IMR-90 (cell line): ENCODE measurements around the gene RNF213. TPM values are rescaled to one million over a fixed set of nuclear protein-coding genes. Genes with fewer than 3 reads are reported as not detected.

ENCODE experiments used
- ATAC-seq: fragments of 200-7000 bp; cut with Tn5 transposase; 2 replicates; pipeline ENCODE4 v1.9.1; 2020; ENCODE audit warnings: low read depth, mild to moderate bottlenecking, moderate library complexity
- BruUV-seq: library from RNA; stranded (reverse); fragments of 400-500 nt; replicated peaks from 2 replicates; lab custom pipeline; 2021; lab: Mats Ljungman, UMichigan
- CTCF ChIA-PET: fragments of 300-600 bp; formaldehyde crosslinking; extraction: SDS; loops from one replicate; lab custom pipeline; 2021; ENCODE audit warnings: antibody characterized with exemption; lab: Yijun Ruan, JAX
- POLR2A ChIA-PET: fragments of 300-600 bp; sonication (Branson Sonifier 250); formaldehyde crosslinking; loops from one replicate; lab custom pipeline; 2022; ENCODE audit warnings: antibody characterized with exemption; ENCODE audit not compliant: unreplicated experiment; lab: Charles Lee
- DNase-seq: peaks from one replicate; pipeline ENCODE4 v3.0.0; 2013
- H2AFZ ChIP-seq: replicated peaks from 2 replicates; pipeline ENCODE3; 2013; ENCODE audit warnings: low read length, mild to moderate bottlenecking; ENCODE audit not compliant: poor library complexity
- H2AK5ac ChIP-seq: 2 replicates; pipeline ENCODE4 v1.6.1; 2013; ENCODE audit warnings: low read depth, low read length, inconsistent platforms
- H2AK9ac ChIP-seq: replicated peaks from 2 replicates; pipeline ENCODE3; 2013; ENCODE audit warnings: mild to moderate bottlenecking, low read depth, low read length, moderate library complexity; ENCODE audit not compliant: poor library complexity
- H2BK120ac ChIP-seq: 2 replicates; pipeline ENCODE4 v1.6.1; 2013; ENCODE audit warnings: low read depth, low read length, inconsistent platforms
- H2BK15ac ChIP-seq: 3 replicates; pipeline ENCODE4 v1.6.1; 2013; ENCODE audit warnings: low read depth, low read length, inconsistent platforms
- H2BK20ac ChIP-seq: 2 replicates; pipeline ENCODE4 v1.6.1; 2013; ENCODE audit warnings: low read depth, mild to moderate bottlenecking, inconsistent platforms, low read length, moderate library complexity
- H2BK5ac ChIP-seq: 2 replicates; pipeline ENCODE4 v1.6.1; 2013; ENCODE audit warnings: mild to moderate bottlenecking, low read depth, low read length, inconsistent platforms; ENCODE audit not compliant: poor library complexity, severe bottlenecking
- H3K14ac ChIP-seq: replicated peaks from 2 replicates; pipeline ENCODE4 v1.6.1; 2013; ENCODE audit warnings: low read depth, low read length, inconsistent platforms
- H3K18ac ChIP-seq: 2 replicates; pipeline ENCODE4 v1.6.1; 2013; ENCODE audit warnings: low read depth, low read length, control low read depth
- H3K23ac ChIP-seq: 2 replicates; pipeline ENCODE4 v1.6.1; 2013; ENCODE audit warnings: low read depth, low read length, inconsistent platforms
- H3K27ac ChIP-seq: 2 replicates; pipeline ENCODE4 v1.5.1; 2013; ENCODE audit warnings: mild to moderate bottlenecking, control low read depth, low read length; ENCODE audit not compliant: insufficient read depth
- H3K27me3 ChIP-seq: 2 replicates; pipeline ENCODE4 v1.6.1; 2013; ENCODE audit warnings: low read length; ENCODE audit not compliant: control insufficient read depth, insufficient read depth
- H3K36me3 ChIP-seq: 2 replicates; pipeline ENCODE4 v1.6.1; 2013; ENCODE audit warnings: low read length, mixed read lengths; ENCODE audit not compliant: control insufficient read depth, insufficient read depth
- H3K4ac ChIP-seq: 2 replicates; pipeline ENCODE4 v1.6.1; 2013; ENCODE audit warnings: low read depth, low read length, inconsistent platforms
- H3K4me1 ChIP-seq: 2 replicates; pipeline ENCODE4 v1.6.1; 2013; ENCODE audit warnings: low read length, mixed read lengths; ENCODE audit not compliant: control insufficient read depth, insufficient read depth
- H3K4me2 ChIP-seq: 2 replicates; pipeline ENCODE4 v1.6.1; 2013; ENCODE audit warnings: low read depth, mild to moderate bottlenecking, control low read depth, low read length, moderate library complexity
- H3K4me3 ChIP-seq: 2 replicates; pipeline ENCODE4 v1.5.1; 2013; ENCODE audit warnings: low read depth, mild to moderate bottlenecking, control low read depth, low read length, moderate library complexity; ENCODE audit not compliant: insufficient read depth
- H3K56ac ChIP-seq: 2 replicates; pipeline ENCODE4 v1.6.1; 2013; ENCODE audit warnings: low read length, inconsistent platforms; ENCODE audit not compliant: insufficient read depth; ENCODE audit errors: extremely low read depth
- H3K79me1 ChIP-seq, 2 experiments: 2 replicates each; pipeline ENCODE4 v1.6.1; 2013; ENCODE audit warnings: low read length in 2 of 2, inconsistent platforms in 1 of 2, low read depth in 1 of 2
- H3K9ac ChIP-seq: 2 replicates; pipeline ENCODE4 v1.6.1; 2013; ENCODE audit warnings: low read depth, low read length, control low read depth
- H3K9me1 ChIP-seq: 2 replicates; pipeline ENCODE4 v1.6.1; 2013; ENCODE audit warnings: low read length, inconsistent platforms; ENCODE audit not compliant: insufficient read depth
- H3K9me3 ChIP-seq: 2 replicates; pipeline ENCODE4 v1.6.1; 2013; ENCODE audit warnings: low read length; ENCODE audit not compliant: control insufficient read depth, insufficient read depth
- H4K20me1 ChIP-seq: 2 replicates; pipeline ENCODE4 v1.6.1; 2013; ENCODE audit warnings: low read length, inconsistent platforms; ENCODE audit not compliant: insufficient read depth
- H4K5ac ChIP-seq: 2 replicates; pipeline ENCODE4 v1.6.1; 2013; ENCODE audit warnings: mild to moderate bottlenecking, low read depth, low read length, control low read depth
- H4K8ac ChIP-seq, 2 experiments: 2 replicates each; pipeline ENCODE4 v1.6.1; 2013; ENCODE audit warnings: low read depth in 2 of 2, low read length in 2 of 2, control low read depth in 1 of 2, inconsistent platforms in 1 of 2
- H4K91ac ChIP-seq: 2 replicates; pipeline ENCODE4 v1.6.1; 2013; ENCODE audit warnings: low read depth, low read length, inconsistent platforms; ENCODE audit not compliant: insufficient read depth
- BHLHE40 ChIP-seq: fragments of 150-350 bp; IDR thresholded peaks from 2 replicates; pipeline ENCODE4 v1.6.1; 2016; ENCODE audit warnings: mild to moderate bottlenecking, low read depth, low read length
- CHD1 ChIP-seq: IDR thresholded peaks from 2 replicates; pipeline ENCODE4 v1.6.1; 2012; ENCODE audit warnings: low read depth, low read length, improper control_type of control experiment
- FOS ChIP-seq: fragments of 150-350 bp; IDR thresholded peaks from 2 replicates; pipeline ENCODE4 v1.6.1; 2016; ENCODE audit warnings: low read depth, low read length
- MAFK ChIP-seq: IDR thresholded peaks from 2 replicates; pipeline ENCODE4 v1.6.1; 2012; ENCODE audit warnings: low read depth, low read length, improper control_type of control experiment
- MAZ ChIP-seq: IDR thresholded peaks from 2 replicates; pipeline ENCODE4 v1.6.1; 2012; ENCODE audit warnings: low read depth, mild to moderate bottlenecking, low read length, improper control_type of control experiment, moderate library complexity, borderline replicate concordance
- POLR2A ChIP-seq: IDR thresholded peaks from 2 replicates; pipeline ENCODE4 v1.6.1; 2012; ENCODE audit warnings: mild to moderate bottlenecking, low read depth, low read length
- RCOR1 ChIP-seq: IDR thresholded peaks from 2 replicates; pipeline ENCODE4 v1.6.1; 2012; ENCODE audit warnings: mild to moderate bottlenecking, low read length, improper control_type of control experiment; ENCODE audit not compliant: insufficient replicate concordance
- WGBS, 2 experiments: methylation state at CpG; one replicate each; pipeline versions ENCODE4 v1.1.5 to v1.1.7; 2013; ENCODE audit warnings: missing lambda C conversion rate in 2 of 2; ENCODE audit not compliant: insufficient read length in 1 of 2; ENCODE audit errors: extremely low coverage in 2 of 2; 5-methylcytosine and 5-hydroxymethylcytosine counted together
- dilution Hi-C: fragments of 300-500 bp; cut with HindIII; formaldehyde crosslinking; loops from one replicate; pipeline ENCODE4 v1.14.3; 2018; ENCODE audit warnings: low sequenced_read_pairs; ENCODE audit not compliant: unreplicated experiment
- in situ Hi-C: fragments of 300-500 bp; cut with MboI; formaldehyde crosslinking; loops from 3 replicates; pipeline ENCODE4 v1.14.3; 2019; ENCODE audit warnings: low sequenced_read_pairs, inconsistent platforms, mixed read lengths
- intact Hi-C: fragments of 100-400 bp; cut with micrococcal nuclease; formaldehyde crosslinking; loops from 2 replicates; pipeline ENCODE4 v1.10.0; 2022
- polyA plus RNA-seq, 3 experiments: library from polyadenylated mRNA; depleted of rRNA; stranded (reverse); fragments of >200 nt; gene quantifications; 2 replicates each; pipeline ENCODE4 v1.2.3, GENCODE V29; 2012; ENCODE audit warnings: low replicate concordance in 1 of 3
- total RNA-seq: library from RNA; depleted of rRNA; stranded (reverse); fragments of >200 nt; gene quantifications from 2 replicates; pipeline ENCODE4 v1.2.3, GENCODE V29; 2012

The RNF213 gene
- total and polyA plus RNA-seq, 2 of the 4 experiments (the other 2 are of a cell fraction), result 23.4 to 36.0 TPM

DNA sequence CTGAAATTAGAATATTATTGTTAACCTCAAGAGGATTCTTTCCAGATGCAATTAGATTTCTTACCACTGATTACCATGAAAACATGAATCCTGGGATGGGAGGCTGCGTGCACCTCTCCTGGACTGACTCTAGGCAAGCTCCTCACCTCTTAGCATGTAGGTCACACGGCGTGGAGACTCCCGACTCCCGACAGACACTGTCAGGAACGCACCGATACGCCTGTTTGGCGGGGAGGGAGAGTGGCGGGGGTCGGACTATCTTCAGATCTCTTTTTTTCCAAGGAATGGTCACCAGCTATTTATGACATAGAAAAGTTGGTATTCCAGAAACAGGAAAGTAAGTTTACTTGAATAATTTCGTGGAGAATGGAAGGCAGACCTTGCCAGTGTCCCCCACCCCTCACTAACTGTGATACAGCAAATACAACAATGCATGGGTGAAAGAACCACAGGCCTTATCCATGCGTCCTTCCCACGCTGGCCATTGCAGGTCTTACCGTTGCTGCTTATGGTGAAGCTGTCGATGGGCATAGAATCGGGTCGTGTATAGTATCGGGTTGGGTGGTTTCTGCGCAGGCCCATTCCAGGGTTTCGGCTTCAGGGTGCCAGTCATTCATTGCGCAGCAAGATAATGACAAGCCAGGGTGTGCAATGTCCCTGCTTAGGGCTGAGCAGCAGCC lies 91.7 kb downstream of the RNF213 start:
- TF ChIP-seq CHD1 (no peak), BHLHE40 (no peak), RCOR1 (no peak), POLR2A (no peak), MAZ (no peak), MAFK (no peak), FOS (no peak)
- H2BK120ac ChIP-seq, result no peak overlapping the region
- H3K4ac ChIP-seq, result no peak overlapping the region
- no peak overlapping the region for H2AK5ac ChIP-seq
- no peak overlapping the region for H2BK15ac ChIP-seq
- in situ Hi-C loops (no loop called here), intact Hi-C loops (no loop called here), dilution Hi-C loops (no loop called here)
- no peak overlapping the region for H3K56ac ChIP-seq
- H3K79me1 ChIP-seq, result peaks cover 8 to 13% of the 10 kb centered on the region in 2 experiments; a peak in 3 of 4 replicates
- peaks cover 79% of the 10 kb centered on the region for H3K36me3 ChIP-seq
- no peak overlapping the region for H2BK5ac ChIP-seq
- no TSS peak for BruUV-seq
- no peak overlapping the region for H3K9ac ChIP-seq
- WGBS, 2 experiments, result 98% methylated on average over 13 of the region's 22 CpGs; no CpG with 5 or more reads in 1 of the 2 experiments
- no peak overlapping the region for H3K23ac ChIP-seq
- H3K27me3 ChIP-seq, result no peaks in the 10 kb centered on the region
- no peak overlapping the region for H2BK20ac ChIP-seq
- H3K27ac ChIP-seq, result no peak overlapping the region
- no peak overlapping the region for H3K4me2 ChIP-seq
- H4K91ac ChIP-seq, result no peak overlapping the region
- no peaks in the 10 kb centered on the region; the same call in none of the 2 replicates for H4K20me1 ChIP-seq
- no peak overlapping the region for H4K5ac ChIP-seq
- no peaks in the 10 kb centered on the region for H3K4me1 ChIP-seq
- H3K14ac ChIP-seq, result no peak overlapping the region
- ChIA-PET CTCF (no interaction called here), POLR2A (no interaction called here)
- peaks cover 17% of the 10 kb centered on the region for H3K9me1 ChIP-seq
- no peaks in the 10 kb centered on the region for H3K9me3 ChIP-seq
- H3K4me3 ChIP-seq, result no peak overlapping the region
- no peak for DNase-seq
- no peak overlapping the region for H3K18ac ChIP-seq
- no peak overlapping the region for H2AFZ ChIP-seq
- ATAC-seq, result no peak
- H2AK9ac ChIP-seq, result no peak overlapping the region
- no peak overlapping the region for H4K8ac ChIP-seq
